GM19372 (cell line): ENCODE measurements around the gene LYPD6B.

Experiments used
- ATAC-seq: cut with Tn5 transposase; IDR thresholded peaks from one replicate; pipeline ENCODE4 v1.9.1; 2021; ENCODE audit warnings: mild to moderate bottlenecking, low read depth, moderate library complexity; ENCODE audit not compliant: unreplicated experiment

LYPD6B gene

GRCh38 chr2:149009576-149010461 is 28.7 kb upstream of the LYPD6B start:
- ATAC-seq, result no peak

GRCh38 chr2:149012545-149012944 is 26.0 kb upstream of the LYPD6B start:
- no peak for ATAC-seq

- ATAC-seq, result no peak
Observed at GRCh38 chr2:149015501-149015900, 23.0 kb upstream of the LYPD6B start.

- ATAC-seq, result no peak
Observed at GRCh38 chr2:149015926-149016563, 22.5 kb upstream of the LYPD6B start.

- no peak for ATAC-seq
Observed at GRCh38 chr2:149017116-149017985, 21.1 kb upstream of the LYPD6B start.

GRCh38 chr2:149018981-149019380 is 19.5 kb upstream of the LYPD6B start:
- ATAC-seq, result no peak

GRCh38 chr2:149019768-149020167 is 18.7 kb upstream of the LYPD6B start:
- ATAC-seq, result no peak

- peak; percentile 38 for ATAC-seq
Observed at GRCh38 chr2:149020432-149020851, 18.1 kb upstream of the LYPD6B start.

GRCh38 chr2:149021271-149021719 is 17.2 kb upstream of the LYPD6B start:
- peak; percentile 67 for ATAC-seq

- ATAC-seq, result peak; percentile 60
Observed at GRCh38 chr2:149021761-149022160, 16.7 kb upstream of the LYPD6B start.

GRCh38 chr2:149023091-149023490 is 15.4 kb upstream of the LYPD6B start:
- no peak for ATAC-seq

- no peak for ATAC-seq
Observed at GRCh38 chr2:149027590-149028250, 10.8 kb upstream of the LYPD6B start.

GRCh38 chr2:149028377-149028776 is 10.1 kb upstream of the LYPD6B start:
- ATAC-seq, result no peak

- no peak for ATAC-seq
Observed at GRCh38 chr2:149028891-149029290, 9.6 kb upstream of the LYPD6B start.

- ATAC-seq, result no peak
Observed at GRCh38 chr2:149029307-149029965, 9.1 kb upstream of the LYPD6B start.

- ATAC-seq, result no peak
Observed at GRCh38 chr2:149031396-149031795, 7.1 kb upstream of the LYPD6B start.

GRCh38 chr2:149033716-149034115 is 4.8 kb upstream of the LYPD6B start:
- ATAC-seq, result no peak

- ATAC-seq, result no peak
Observed at GRCh38 chr2:149034406-149034805, 4.1 kb upstream of the LYPD6B start.

GRCh38 chr2:149036507-149037293 is 1.8 kb upstream of the LYPD6B start:
- ATAC-seq, result no peak
